ENCODE data around the gene RGMB.
A peak's percentile ranks its signal among the peaks of the same experiment; 100 is the strongest.

Gene RGMB

DNA sequence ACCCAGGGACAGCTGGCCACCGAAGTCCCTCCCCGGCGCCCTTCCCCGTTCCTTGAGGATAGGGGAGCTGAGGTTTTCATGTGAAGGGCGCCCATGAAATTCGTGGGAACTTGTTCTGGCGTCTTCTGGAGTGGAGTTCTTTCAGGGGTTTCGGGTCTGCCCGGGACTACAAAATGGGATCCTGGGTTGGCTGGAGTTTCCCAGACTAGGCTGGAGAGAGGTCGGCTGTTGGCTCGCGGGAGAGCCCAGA is 3.6 kb upstream of the RGMB start:
- FAIRE-seq (no peak), DNase-seq (ENCODE audit: insufficient read length, low spot score) (no peak)
- TF ChIP-seq, protein P1, sequence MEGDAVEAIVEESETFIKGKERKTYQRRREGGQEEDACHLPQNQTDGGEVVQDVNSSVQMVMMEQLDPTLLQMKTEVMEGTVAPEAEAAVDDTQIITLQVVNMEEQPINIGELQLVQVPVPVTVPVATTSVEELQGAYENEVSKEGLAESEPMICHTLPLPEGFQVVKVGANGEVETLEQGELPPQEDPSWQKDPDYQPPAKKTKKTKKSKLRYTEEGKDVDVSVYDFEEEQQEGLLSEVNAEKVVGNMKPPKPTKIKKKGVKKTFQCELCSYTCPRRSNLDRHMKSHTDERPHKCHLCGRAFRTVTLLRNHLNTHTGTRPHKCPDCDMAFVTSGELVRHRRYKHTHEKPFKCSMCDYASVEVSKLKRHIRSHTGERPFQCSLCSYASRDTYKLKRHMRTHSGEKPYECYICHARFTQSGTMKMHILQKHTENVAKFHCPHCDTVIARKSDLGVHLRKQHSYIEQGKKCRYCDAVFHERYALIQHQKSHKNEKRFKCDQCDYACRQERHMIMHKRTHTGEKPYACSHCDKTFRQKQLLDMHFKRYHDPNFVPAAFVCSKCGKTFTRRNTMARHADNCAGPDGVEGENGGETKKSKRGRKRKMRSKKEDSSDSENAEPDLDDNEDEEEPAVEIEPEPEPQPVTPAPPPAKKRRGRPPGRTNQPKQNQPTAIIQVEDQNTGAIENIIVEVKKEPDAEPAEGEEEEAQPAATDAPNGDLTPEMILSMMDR (IDR thresholded peaks at IDR 0.05; ENCODE audit: insufficient read depth, missing control alignments), result no peak

DNA sequence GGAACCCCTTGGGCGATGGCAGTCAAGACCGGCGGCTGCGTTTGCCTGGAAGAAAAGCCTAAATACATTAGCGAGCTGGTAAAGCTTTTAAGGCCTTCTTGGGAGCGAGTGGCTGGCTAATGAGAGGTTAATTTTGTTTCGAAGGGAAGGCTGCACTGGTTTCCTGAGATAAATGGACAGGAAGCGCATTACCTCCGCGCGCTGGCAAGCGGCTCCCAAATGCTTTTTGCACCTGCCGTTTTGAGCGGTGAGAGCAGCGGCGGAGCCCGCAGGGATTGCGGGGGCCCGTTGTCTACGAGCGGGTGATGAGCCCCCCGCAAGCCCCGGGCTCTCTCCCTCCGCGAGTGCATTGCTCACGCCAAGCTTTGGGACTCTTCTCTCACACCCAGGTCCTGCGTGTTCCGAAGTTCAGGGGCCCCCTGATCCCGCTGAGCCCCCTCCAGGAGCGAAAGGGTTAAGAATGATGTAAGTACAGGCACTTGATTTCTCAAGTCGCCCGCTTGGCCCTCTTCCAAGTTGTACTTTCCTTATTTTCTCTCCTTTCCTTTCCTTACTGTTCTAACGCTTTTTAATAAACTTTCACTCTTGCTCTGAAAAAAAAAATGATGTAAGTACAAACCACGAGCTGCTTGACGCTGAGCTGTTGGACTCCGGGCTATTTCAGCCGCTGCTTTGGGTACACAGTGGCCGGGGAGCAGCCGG is 3.1 kb upstream of the RGMB start:
- DNase-seq (ENCODE audit: insufficient read length, low spot score) (no peak), FAIRE-seq (no peak)
- TF ChIP-seq, protein P1 (IDR thresholded peaks at IDR 0.05; ENCODE audit: insufficient read depth, missing control alignments), result no peak

DNA sequence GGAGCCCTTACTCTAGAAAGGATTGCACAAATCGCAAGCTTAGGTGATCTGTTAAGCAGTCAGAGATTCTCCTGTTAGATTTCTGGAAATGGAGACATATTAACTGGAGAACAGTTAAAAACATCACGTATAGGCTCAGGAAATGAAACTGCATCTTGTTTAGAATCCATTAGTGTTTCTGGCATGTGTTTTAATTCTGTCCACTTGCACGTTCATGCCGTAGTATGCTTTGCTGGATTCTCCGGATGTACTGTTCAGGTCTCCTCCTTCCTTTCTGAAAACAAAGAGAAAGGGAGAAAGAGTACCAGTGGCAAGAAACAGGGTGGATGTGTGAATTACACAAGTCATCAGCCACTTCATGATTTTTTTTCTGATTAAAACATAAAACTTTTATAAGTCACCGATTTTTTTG is 2.5 kb upstream of the RGMB start:
- DNase-seq (ENCODE audit: insufficient read length, low spot score), result no peak

DNA sequence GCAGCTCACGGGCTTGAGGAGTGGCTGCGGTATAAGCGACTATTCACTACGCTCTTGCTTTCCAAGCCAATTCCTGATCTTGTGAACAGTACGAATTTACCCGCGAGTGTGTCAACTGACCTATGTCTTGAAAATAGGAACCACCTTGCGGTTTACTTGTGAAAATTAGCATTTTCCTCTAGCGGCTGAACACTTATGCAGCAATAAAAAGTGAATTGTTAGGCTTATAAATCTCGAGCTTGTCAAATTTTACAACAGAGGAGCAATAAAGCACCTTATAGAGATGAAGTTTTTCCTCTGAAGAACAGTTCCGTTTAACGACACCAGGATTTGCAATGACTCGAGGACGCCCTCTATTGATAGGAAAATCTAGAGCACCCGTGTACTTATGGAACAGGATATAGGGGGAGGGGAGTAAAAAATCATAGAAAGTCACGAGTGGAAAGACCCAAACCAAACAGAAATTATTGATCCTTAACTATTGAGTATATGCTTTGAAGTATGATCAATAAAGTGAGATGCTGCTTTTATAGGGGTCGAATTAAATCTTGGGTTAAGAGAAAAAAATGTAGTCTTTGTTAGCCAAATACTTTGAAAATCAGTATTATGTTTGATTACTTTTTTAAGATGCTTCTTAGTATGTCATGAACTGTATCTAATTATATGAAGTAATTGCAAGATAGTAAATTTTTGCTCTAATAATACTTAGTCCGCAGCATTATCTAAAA is 1.9 kb upstream of the RGMB start:
- FAIRE-seq, result peak; percentile 35
- TF ChIP-seq, protein P1 (IDR thresholded peaks at IDR 0.05; ENCODE audit: insufficient read depth, missing control alignments), result peak; percentile 89
- no peak for DNase-seq (ENCODE audit: insufficient read length, low spot score)

More for the DNA sequence above, 2.5 kb upstream of the RGMB start:
- TF ChIP-seq, protein P1 (IDR thresholded peaks at IDR 0.05; ENCODE audit: insufficient read depth, missing control alignments), result no peak
- no peak for FAIRE-seq

DNA sequence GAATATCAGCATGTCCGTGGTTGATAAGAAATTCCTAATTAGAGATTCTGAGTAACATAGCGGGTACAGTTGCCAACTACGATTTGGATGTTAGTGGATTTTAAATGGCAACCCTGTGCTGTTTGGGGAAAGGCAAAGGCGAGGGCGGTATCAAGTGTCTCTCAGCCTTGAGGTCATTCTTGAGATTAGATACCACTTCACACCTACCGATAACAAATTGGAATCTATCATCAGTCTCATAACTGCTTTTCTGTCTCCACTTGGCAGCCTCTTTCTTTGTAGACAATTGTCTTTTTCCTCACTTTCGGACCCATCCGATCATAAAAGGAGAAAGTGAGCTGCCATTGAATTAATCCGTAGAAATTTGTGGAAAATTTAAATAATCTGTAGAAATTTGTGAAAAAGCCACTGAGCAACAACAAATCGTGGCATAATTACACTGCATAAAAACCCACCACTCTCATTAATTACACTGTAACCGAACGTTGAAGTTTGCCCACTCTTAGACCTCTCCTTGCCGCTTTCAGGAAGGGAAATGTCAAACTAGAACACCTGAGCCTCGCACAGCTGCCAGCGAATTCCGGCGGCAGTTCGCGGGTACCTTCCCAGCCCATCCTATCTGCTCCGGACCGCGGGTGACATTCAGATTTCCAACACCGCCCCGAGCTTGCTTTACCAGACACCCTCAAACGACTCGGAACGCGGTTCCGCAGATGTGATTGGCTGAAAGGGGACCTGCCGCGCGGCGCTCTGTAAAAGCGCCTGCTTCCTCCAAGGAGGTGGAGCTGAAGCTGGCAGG is 849 bp upstream of the RGMB start:
- TF ChIP-seq, protein P1 (IDR thresholded peaks at IDR 0.05; ENCODE audit: insufficient read depth, missing control alignments), result no peak
- FAIRE-seq, result no peak
- no peak for DNase-seq (ENCODE audit: insufficient read length, low spot score)

- DNase-seq (ENCODE audit: insufficient read length, low spot score), result no peak
- TF ChIP-seq, protein P1 (IDR thresholded peaks at IDR 0.05; ENCODE audit: insufficient read depth, missing control alignments), result no peak
- FAIRE-seq, result no peak
Measured at GRCh38 chr5:98773214-98773463, 324 bp upstream of the RGMB start.

All from D721Med (cell line).